HepG2 (cell line): Measurements from ENCODE around the gene USB1. TPM values are rescaled to one million over a fixed set of nuclear protein-coding genes. Genes with fewer than 3 reads are reported as not detected.
A peak's percentile ranks its signal among the peaks of the same experiment; 100 is the strongest.

Experiments
- CREB1 ChIP-seq, 2 experiments: fragments of 450-650 bp in 1 of 2; IDR thresholded peaks; 2 replicates each; pipeline ENCODE4 v1.6.1; 2016 to 2017; ENCODE audit warnings: control low read depth in 1 of 2, mild to moderate bottlenecking in 1 of 2, missing compliant biosample characterization in 1 of 2, missing genetic modification characterization in 1 of 2
- DNMT1 ChIP-seq: sonication (generic); formaldehyde crosslinking; IDR thresholded peaks from 2 replicates; pipeline ENCODE4 v1.5.1; 2020; ENCODE audit warnings: mild to moderate bottlenecking, missing genetic modification reagents
- GABPB1 ChIP-seq: IDR thresholded peaks from 2 replicates; pipeline ENCODE4 v1.6.1; 2016; ENCODE audit warnings: mild to moderate bottlenecking, missing genetic modification reagents, moderate library complexity, missing compliant biosample characterization
- GLI4 ChIP-seq: sonication (generic); formaldehyde crosslinking; IDR thresholded peaks from 2 replicates; pipeline ENCODE4 v1.5.1; 2020; ENCODE audit warnings: missing genetic modification reagents, mild to moderate bottlenecking, moderate library complexity, borderline replicate concordance
- HDAC6 ChIP-seq: fragments of 200-600 bp; sonication (generic); IDR thresholded peaks from 2 replicates; pipeline ENCODE4 v1.7.0; 2017; ENCODE audit warnings: mild to moderate bottlenecking, antibody characterized with exemption, low read length, low read depth
- HIVEP1 ChIP-seq: sonication (generic); formaldehyde crosslinking; IDR thresholded peaks from 2 replicates; pipeline ENCODE4 v1.4.0; 2020; ENCODE audit warnings: mild to moderate bottlenecking, missing genetic modification reagents
- IKZF1 ChIP-seq: fragments of 450-650 bp; IDR thresholded peaks from 2 replicates; pipeline ENCODE4 v1.7.1; 2016
- MEIS2 ChIP-seq: sonication (generic); formaldehyde crosslinking; IDR thresholded peaks from 2 replicates; pipeline ENCODE4 v1.9.0; 2021; ENCODE audit warnings: mild to moderate bottlenecking, missing genetic modification reagents
- NBN ChIP-seq: fragments of 450-650 bp; conservative IDR thresholded peaks from 2 replicates; pipeline ENCODE4 v1.6.1; 2017
- SMARCC2 ChIP-seq: fragments of 450-650 bp; IDR thresholded peaks from 2 replicates; pipeline ENCODE4 v1.6.1; 2017; ENCODE audit warnings: antibody characterized with exemption, mild to moderate bottlenecking
- SNRNP70 ChIP-seq: fragments of 200-400 bp; formaldehyde crosslinking; IDR thresholded peaks from 2 replicates; pipeline ENCODE4 v1.6.1; 2017; ENCODE audit warnings: mild to moderate bottlenecking, low read depth, low read length, moderate library complexity
- TCF12 ChIP-seq, 2 experiments: fragments of 450-650 bp in 1 of 2; sonication (generic) in 1 of 2; formaldehyde crosslinking in 1 of 2; IDR thresholded peaks; 2 replicates each; pipeline versions ENCODE4 v1.6.1 to v1.8.0; 2017 to 2022; ENCODE audit warnings: antibody characterized with exemption in 1 of 2, mild to moderate bottlenecking in 1 of 2, missing genetic modification reagents in 1 of 2, moderate library complexity in 1 of 2
- ZBTB21 ChIP-seq: sonication (generic); formaldehyde crosslinking; IDR thresholded peaks from 2 replicates; pipeline ENCODE4 v1.4.0; 2020; ENCODE audit warnings: missing genetic modification reagents
- ZNF350 ChIP-seq: sonication (generic); formaldehyde crosslinking; IDR thresholded peaks from 2 replicates; pipeline ENCODE4 v1.4.0; 2020; ENCODE audit warnings: mild to moderate bottlenecking, low read depth, missing genetic modification reagents, borderline replicate concordance
- ZNF44 ChIP-seq: sonication (generic); formaldehyde crosslinking; IDR thresholded peaks from 2 replicates; pipeline ENCODE4 v1.5.1; 2020; ENCODE audit warnings: mild to moderate bottlenecking, missing genetic modification reagents
- ZNF552 ChIP-seq: sonication (generic); formaldehyde crosslinking; IDR thresholded peaks from 2 replicates; pipeline ENCODE4 v1.9.0; 2022; ENCODE audit warnings: missing genetic modification reagents, mild to moderate bottlenecking, borderline replicate concordance
- ZNF572 ChIP-seq: sonication (generic); formaldehyde crosslinking; IDR thresholded peaks from 2 replicates; pipeline ENCODE4 v1.5.1; 2020; ENCODE audit warnings: mild to moderate bottlenecking, missing genetic modification reagents
- ZNF749 ChIP-seq: sonication (generic); formaldehyde crosslinking; IDR thresholded peaks from 2 replicates; pipeline ENCODE4 v1.8.0; 2022; ENCODE audit warnings: mild to moderate bottlenecking, missing genetic modification reagents, moderate library complexity, borderline replicate concordance
- ZNF790 ChIP-seq: sonication (generic); formaldehyde crosslinking; IDR thresholded peaks from 2 replicates; pipeline ENCODE4 v1.8.0; 2022; ENCODE audit warnings: missing genetic modification reagents, mild to moderate bottlenecking, borderline replicate concordance
- polyA plus RNA-seq, 8 experiments: library from polyadenylated mRNA; depleted of rRNA in 3 of 8; stranded (reverse) in 7 of 8; unstranded in 1 of 8; fragments of >200 nt; fragmentation: Illumina TruSeq in 4 of 8; extraction: Trizol in 4 of 8; gene quantifications; 2 replicates each; pipeline versions ENCODE4 v1.2.1 to v1.2.3, GENCODE V29; 2011 to 2016; ENCODE audit warnings: low read depth in 4 of 8, missing spikeins in 1 of 8, mixed read lengths in 1 of 8; ENCODE audit not compliant: insufficient read depth in 1 of 8
- total RNA-seq, 5 experiments: library from RNA; depleted of rRNA; stranded (reverse); fragments of >200 nt; fragmentation: Illumina TruSeq; extraction: Trizol; gene quantifications; 2 replicates each; pipeline ENCODE4 v1.2.3, GENCODE V29; 2016; ENCODE audit warnings: low read depth in 1 of 5
- TF ChIP-seq, protein P1 (sequence below): IDR thresholded peaks from 2 replicates; pipeline ENCODE4 v1.6.1; 2012; ENCODE audit warnings: low read depth, low read length, improper control_type of control experiment
- TF ChIP-seq, protein P2 (sequence below): sonication (generic); formaldehyde crosslinking; conservative IDR thresholded peaks from 2 replicates; pipeline ENCODE4 v1.4.0; 2020; ENCODE audit warnings: missing genetic modification reagents
- TF ChIP-seq, protein P3 (sequence below): sonication (generic); formaldehyde crosslinking; IDR thresholded peaks from 2 replicates; pipeline ENCODE4 v1.4.0; 2020; ENCODE audit warnings: missing genetic modification reagents
- TF ChIP-seq, protein P4 (sequence below): sonication (generic); formaldehyde crosslinking; IDR thresholded peaks from 2 replicates; pipeline ENCODE4 v1.9.0; 2021; ENCODE audit warnings: missing genetic modification reagents, borderline replicate concordance

Gene USB1
- total and polyA plus RNA-seq, 2 of the 13 experiments (the other 11 are each of a cell fraction or from before 2014, with no cell fraction given), result 16.7 to 65.4 TPM

DNA sequence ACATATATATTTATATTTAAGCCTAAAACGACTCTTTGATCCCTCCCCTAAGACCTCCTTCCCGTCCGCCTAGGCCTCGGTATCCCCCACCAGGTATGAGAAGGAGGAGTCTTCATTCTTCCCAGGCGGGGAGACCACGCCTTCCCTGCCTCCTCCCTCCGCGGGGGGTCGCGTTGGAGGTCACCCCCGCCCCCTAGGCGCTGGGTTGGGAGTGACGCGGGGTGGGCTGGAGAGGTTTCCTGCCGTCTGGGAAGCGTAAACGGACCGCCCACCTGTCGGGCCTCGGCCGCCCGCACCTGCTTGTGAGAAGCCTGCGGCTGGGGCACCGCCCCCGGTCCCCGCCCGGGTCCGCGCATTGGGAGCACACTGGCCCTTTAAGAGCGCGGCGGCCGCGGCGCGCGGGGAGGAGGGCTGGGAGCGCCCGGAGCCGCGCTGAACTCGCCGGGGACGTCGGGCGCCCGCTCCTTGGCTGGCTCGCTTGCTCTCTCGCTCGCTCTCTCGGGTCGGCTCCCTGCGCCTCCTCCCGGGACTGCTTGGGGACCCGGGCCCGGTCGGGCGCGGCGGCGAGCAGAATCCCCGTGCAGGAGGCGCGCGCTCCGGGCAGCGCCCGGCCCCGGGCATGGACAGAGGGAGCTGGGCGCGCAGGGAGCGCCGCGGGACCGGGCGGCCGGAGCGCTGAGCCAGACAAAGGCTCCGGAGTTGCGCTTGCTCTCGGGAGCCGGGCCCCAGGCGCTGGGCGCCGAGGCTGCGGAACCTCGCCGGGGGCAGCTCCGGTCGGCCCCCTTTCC lies 24.3 kb downstream of the USB1 start, which contains the start of gene MMP15 (continued):
- TF ChIP-seq ZNF552 (no peak), GLI4 (CRISPR knock-in tag) (no peak), ZNF572 (no peak), MEIS2 (peak; percentile 65), SNRNP70 (no peak), DNMT1 (no peak), NBN (no peak), ZNF749 (CRISPR knock-in tag) (peak; percentile 50; the same call in 1 of the 2 replicates), ZNF790 (CRISPR knock-in tag) (peak; percentile 96; the same call in 1 of the 2 replicates), TCF12 (IDR thresholded peaks at IDR 0.05) (no peak), TCF12 (CRISPR knock-in tag; IDR thresholded peaks at IDR 0.05) (peak; percentile 58; the same call in 1 of the 2 replicates), HIVEP1 (CRISPR knock-in tag) (peak; percentile 21; the same call in 1 of the 2 replicates), IKZF1 (no peak), ZBTB21 (CRISPR knock-in tag) (0 out of 2 replicates have a peak, but pooled peaks have one; percentile 32), CREB1 (IDR thresholded peaks at IDR 0.05) (peak; percentile 68), CREB1 (CRISPR knock-in tag; IDR thresholded peaks at IDR 0.05) (no peak), HDAC6 (no peak), GABPB1 (CRISPR knock-in tag) (peak; percentile 10), SMARCC2 (no peak), ZNF44 (CRISPR knock-in tag) (no peak), ZNF350 (CRISPR knock-in tag) (peak; percentile 33)
- TF ChIP-seq, protein P1, sequence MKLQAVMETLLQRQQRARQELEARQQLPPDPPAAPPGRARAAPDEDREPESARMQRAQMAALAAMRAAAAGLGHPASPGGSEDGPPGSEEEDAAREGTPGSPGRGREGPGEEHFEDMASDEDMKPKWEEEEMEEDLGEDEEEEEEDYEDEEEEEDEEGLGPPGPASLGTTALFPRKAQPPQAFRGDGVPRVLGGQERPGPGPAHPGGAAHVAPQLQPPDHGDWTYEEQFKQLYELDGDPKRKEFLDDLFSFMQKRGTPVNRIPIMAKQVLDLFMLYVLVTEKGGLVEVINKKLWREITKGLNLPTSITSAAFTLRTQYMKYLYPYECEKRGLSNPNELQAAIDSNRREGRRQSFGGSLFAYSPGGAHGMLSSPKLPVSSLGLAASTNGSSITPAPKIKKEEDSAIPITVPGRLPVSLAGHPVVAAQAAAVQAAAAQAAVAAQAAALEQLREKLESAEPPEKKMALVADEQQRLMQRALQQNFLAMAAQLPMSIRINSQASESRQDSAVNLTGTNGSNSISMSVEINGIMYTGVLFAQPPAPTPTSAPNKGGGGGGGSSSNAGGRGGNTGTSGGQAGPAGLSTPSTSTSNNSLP, result no peak
- TF ChIP-seq, protein P2, sequence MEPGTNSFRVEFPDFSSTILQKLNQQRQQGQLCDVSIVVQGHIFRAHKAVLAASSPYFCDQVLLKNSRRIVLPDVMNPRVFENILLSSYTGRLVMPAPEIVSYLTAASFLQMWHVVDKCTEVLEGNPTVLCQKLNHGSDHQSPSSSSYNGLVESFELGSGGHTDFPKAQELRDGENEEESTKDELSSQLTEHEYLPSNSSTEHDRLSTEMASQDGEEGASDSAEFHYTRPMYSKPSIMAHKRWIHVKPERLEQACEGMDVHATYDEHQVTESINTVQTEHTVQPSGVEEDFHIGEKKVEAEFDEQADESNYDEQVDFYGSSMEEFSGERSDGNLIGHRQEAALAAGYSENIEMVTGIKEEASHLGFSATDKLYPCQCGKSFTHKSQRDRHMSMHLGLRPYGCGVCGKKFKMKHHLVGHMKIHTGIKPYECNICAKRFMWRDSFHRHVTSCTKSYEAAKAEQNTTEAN, result no peak; the same call in 1 of the 2 replicates
- TF ChIP-seq, protein P3, sequence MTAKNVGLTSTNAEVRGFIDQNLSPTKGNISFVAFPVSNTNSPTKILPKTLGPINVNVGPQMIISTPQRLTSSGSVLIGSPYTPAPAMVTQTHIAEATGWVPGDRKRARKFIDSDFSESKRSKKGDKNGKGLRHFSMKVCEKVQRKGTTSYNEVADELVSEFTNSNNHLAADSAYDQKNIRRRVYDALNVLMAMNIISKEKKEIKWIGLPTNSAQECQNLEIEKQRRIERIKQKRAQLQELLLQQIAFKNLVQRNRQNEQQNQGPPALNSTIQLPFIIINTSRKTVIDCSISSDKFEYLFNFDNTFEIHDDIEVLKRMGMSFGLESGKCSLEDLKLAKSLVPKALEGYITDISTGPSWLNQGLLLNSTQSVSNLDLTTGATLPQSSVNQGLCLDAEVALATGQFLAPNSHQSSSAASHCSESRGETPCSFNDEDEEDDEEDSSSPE (CRISPR knock-in tag), result peak; percentile 28; the same call in 1 of the 2 replicates
- TF ChIP-seq, protein P4, sequence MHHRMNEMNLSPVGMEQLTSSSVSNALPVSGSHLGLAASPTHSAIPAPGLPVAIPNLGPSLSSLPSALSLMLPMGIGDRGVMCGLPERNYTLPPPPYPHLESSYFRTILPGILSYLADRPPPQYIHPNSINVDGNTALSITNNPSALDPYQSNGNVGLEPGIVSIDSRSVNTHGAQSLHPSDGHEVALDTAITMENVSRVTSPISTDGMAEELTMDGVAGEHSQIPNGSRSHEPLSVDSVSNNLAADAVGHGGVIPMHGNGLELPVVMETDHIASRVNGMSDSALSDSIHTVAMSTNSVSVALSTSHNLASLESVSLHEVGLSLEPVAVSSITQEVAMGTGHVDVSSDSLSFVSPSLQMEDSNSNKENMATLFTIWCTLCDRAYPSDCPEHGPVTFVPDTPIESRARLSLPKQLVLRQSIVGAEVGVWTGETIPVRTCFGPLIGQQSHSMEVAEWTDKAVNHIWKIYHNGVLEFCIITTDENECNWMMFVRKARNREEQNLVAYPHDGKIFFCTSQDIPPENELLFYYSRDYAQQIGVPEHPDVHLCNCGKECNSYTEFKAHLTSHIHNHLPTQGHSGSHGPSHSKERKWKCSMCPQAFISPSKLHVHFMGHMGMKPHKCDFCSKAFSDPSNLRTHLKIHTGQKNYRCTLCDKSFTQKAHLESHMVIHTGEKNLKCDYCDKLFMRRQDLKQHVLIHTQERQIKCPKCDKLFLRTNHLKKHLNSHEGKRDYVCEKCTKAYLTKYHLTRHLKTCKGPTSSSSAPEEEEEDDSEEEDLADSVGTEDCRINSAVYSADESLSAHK, result no peak
